BE2C (cell line): ENCODE results near the gene LANCL3. TPM values are rescaled to one million over a fixed set of nuclear protein-coding genes. Genes with fewer than 3 reads are reported as not detected.
"Not testable (repeated sequence)": the region's sequence is repeated elsewhere in the genome, so short reads cannot be mapped to it uniquely, and the experiment has no call there.

Experiments used
- DNase-seq: peaks from one replicate; pipeline ENCODE4 v3.0.0-alpha.2; 2020
- H3K27me3 ChIP-seq: fragments of 250-450 bp; sonication (Bioruptor Pico); 2 replicates; pipeline ENCODE4 v1.5.1; 2020; ENCODE audit warnings: mild to moderate bottlenecking
- H3K36me3 ChIP-seq: fragments of 250-450 bp; sonication (Bioruptor Pico); 2 replicates; pipeline ENCODE4 v1.5.1; 2020; ENCODE audit warnings: mild to moderate bottlenecking
- H3K4me1 ChIP-seq: fragments of 250-450 bp; sonication (Bioruptor Pico); 2 replicates; pipeline ENCODE4 v1.5.1; 2020
- H3K4me3 ChIP-seq: 2 replicates; pipeline ENCODE4 v1.5.1; 2011; ENCODE audit warnings: low read depth, low read length
- H3K9me3 ChIP-seq: fragments of 250-450 bp; sonication (Bioruptor Pico); 2 replicates; pipeline ENCODE4 v1.5.1; 2020
- CTCF ChIP-seq: IDR thresholded peaks from 2 replicates; pipeline ENCODE4 v1.5.1; 2012; ENCODE audit warnings: mild to moderate bottlenecking, low read depth, low read length
- polyA plus RNA-seq: library from polyadenylated mRNA; unstranded; fragments of >200 nt; gene quantifications from one replicate; pipeline ENCODE4 v1.2.1, GENCODE V29; 2012; ENCODE audit warnings: low read depth, missing spikeins; ENCODE audit not compliant: insufficient read length, insufficient read depth

LANCL3 gene
- polyA plus RNA-seq: 0.09 TPM

- DNase-seq: peak; percentile 14
- not testable (repeated sequence) for H3K36me3 ChIP-seq, H3K9me3 ChIP-seq, H3K4me1 ChIP-seq
- Histone ChIP-seq H3K4me3 (peak within 1 kb of the TSS; percentile 28), H3K27me3 (peaks cover 13% of the 10 kb centered on the region; the same call in 1 of the 2 replicates)
Measured at GRCh38 chrX:37571426-37572107, at the start of gene LANCL3. TSS of gene LANCL3 (plus strand) at chrX:37571661. CDS start at chrX:37571871, 210 bp downstream.

GRCh38 chrX:37523673-37524072, 47.8 kb upstream of the LANCL3 start:
- H3K9me3 ChIP-seq, DNase-seq, H3K4me1 ChIP-seq, H3K27me3 ChIP-seq, H3K4me3 ChIP-seq, H3K36me3 ChIP-seq: not testable (repeated sequence)

- TF ChIP-seq CTCF: no peak
- Histone ChIP-seq H3K36me3 (no peaks in the 10 kb centered on the region), H3K4me3 (no peak overlapping the region), H3K27me3 (no peaks in the 10 kb centered on the region), H3K9me3 (no peaks in the 10 kb centered on the region), H3K4me1 (no peaks in the 10 kb centered on the region)
- no peak for DNase-seq
Measured at GRCh38 chrX:37541991-37542390, 29.5 kb upstream of the LANCL3 start.

GRCh38 chrX:37542791-37543190, 28.7 kb upstream of the LANCL3 start:
- no peak for DNase-seq
- Histone ChIP-seq H3K27me3 (no peaks in the 10 kb centered on the region), H3K4me1 (no peaks in the 10 kb centered on the region), H3K4me3 (no peak overlapping the region), H3K9me3 (no peaks in the 10 kb centered on the region), H3K36me3 (no peaks in the 10 kb centered on the region)
- TF ChIP-seq CTCF: no peak

- Histone ChIP-seq H3K4me1 (no peaks in the 10 kb centered on the region), H3K9me3 (no peaks in the 10 kb centered on the region), H3K27me3 (no peaks in the 10 kb centered on the region), H3K36me3 (no peaks in the 10 kb centered on the region), H3K4me3 (no peak overlapping the region)
- DNase-seq: no peak
- no peak for TF ChIP-seq CTCF
Measured at GRCh38 chrX:37543324-37543723, 28.1 kb upstream of the LANCL3 start.

- DNase-seq, H3K27me3 ChIP-seq, H3K9me3 ChIP-seq, H3K4me1 ChIP-seq, H3K36me3 ChIP-seq, H3K4me3 ChIP-seq: not testable (repeated sequence)
Measured at GRCh38 chrX:37544531-37544930, 26.9 kb upstream of the LANCL3 start.

GRCh38 chrX:37545066-37545465, 26.4 kb upstream of the LANCL3 start:
- Histone ChIP-seq H3K36me3 (no peaks in the 10 kb centered on the region), H3K4me3 (no peak overlapping the region), H3K4me1 (no peaks in the 10 kb centered on the region), H3K9me3 (no peaks in the 10 kb centered on the region), H3K27me3 (no peaks in the 10 kb centered on the region)
- no peak for DNase-seq
- TF ChIP-seq CTCF: no peak

- not testable (repeated sequence) for H3K4me1 ChIP-seq, DNase-seq, H3K9me3 ChIP-seq, H3K27me3 ChIP-seq, H3K36me3 ChIP-seq, H3K4me3 ChIP-seq
Measured at GRCh38 chrX:37549619-37550018, 21.8 kb upstream of the LANCL3 start.
